Measurements from ENCODE around the gene IFT172. TPM values are rescaled to one million over a fixed set of nuclear protein-coding genes. Genes with fewer than 3 reads are reported as not detected.
"Not testable (repeated sequence)": the region's sequence is repeated elsewhere in the genome, so short reads cannot be mapped to it uniquely, and the experiment has no call there.

IFT172 gene
- total RNA-seq, 3 donors from 2014 or later = 54.4 to 93.7 (median 62.4) TPM

GRCh38 chr2:27428978-27429541 lies 60.5 kb downstream of the IFT172 start:
- intact Hi-C loops (cut with DNase I, micrococcal nuclease) = no loop called here
- TF ChIP-seq CTCF (IDR thresholded peaks at IDR 0.05) = no peak
- Histone ChIP-seq H3K9me3 (no peaks in the 10 kb centered on the region), H3K36me3 (ENCODE audit: low read depth) (peaks cover 4% of the 10 kb centered on the region), H3K4me1 (ENCODE audit: low read depth) (peaks cover 17% of the 10 kb centered on the region), H3K4me3 (peak overlapping the region; percentile 92)
- DNase-seq (peak; percentile 84 to 92 (median 91)), ATAC-seq (peak; percentile 93)

- TF ChIP-seq CTCF (IDR thresholded peaks at IDR 0.05) = peak; percentile 15
- peak within 1 kb of the TSS; percentile 92 for H3K4me3 ChIP-seq
- no peaks in the 10 kb centered on the region for H3K36me3 ChIP-seq (ENCODE audit: low read depth)
- intact Hi-C loops (cut with DNase I, micrococcal nuclease) = no loop called here
- peaks cover 17% of the 10 kb centered on the region for H3K4me1 ChIP-seq (ENCODE audit: low read depth)
- H3K9me3 ChIP-seq = no peaks in the 10 kb centered on the region
- DNase-seq (peak; percentile 96 to 97 (median 96)), ATAC-seq (peak; percentile 96)
Observed at GRCh38 chr2:27428213-27428977, 61.1 kb downstream of the IFT172 start, which contains the start of gene NRBP1. NRBP1 (plus strand) TSS chr2:27428631; CDS start chr2:27433274, 4,643 bp downstream.

GRCh38 chr2:27427863-27428212 lies 61.7 kb downstream of the IFT172 start:
- Histone ChIP-seq H3K9me3 (no peaks in the 10 kb centered on the region), H3K36me3 (ENCODE audit: low read depth) (no peaks in the 10 kb centered on the region), H3K4me3 (peak overlapping the region; percentile 92), H3K4me1 (ENCODE audit: low read depth) (peaks cover 17% of the 10 kb centered on the region)
- TF ChIP-seq CTCF (IDR thresholded peaks at IDR 0.05) = no peak
- DNase-seq (no peak), ATAC-seq (no peak)
- intact Hi-C loops (cut with DNase I, micrococcal nuclease) = no loop called here

- H3K9me3 ChIP-seq; H3K36me3 ChIP-seq (ENCODE audit: low read depth); H3K4me3 ChIP-seq; DNase-seq; H3K4me1 ChIP-seq (ENCODE audit: low read depth); ATAC-seq; intact Hi-C loops (cut with DNase I, micrococcal nuclease): not testable (repeated sequence)
Observed at GRCh38 chr2:27425039-27425438, 64.5 kb downstream of the IFT172 start.

GRCh38 chr2:27422958-27423357 lies 66.6 kb downstream of the IFT172 start:
- TF ChIP-seq CTCF (IDR thresholded peaks at IDR 0.05) = no peak
- intact Hi-C loops (cut with DNase I, micrococcal nuclease) = no loop called here
- H3K4me3 ChIP-seq = no peak overlapping the region
- no peaks in the 10 kb centered on the region for H3K36me3 ChIP-seq (ENCODE audit: low read depth)
- no peak for ATAC-seq
- H3K4me1 ChIP-seq (ENCODE audit: low read depth) = peaks cover 6% of the 10 kb centered on the region
- H3K9me3 ChIP-seq = no peaks in the 10 kb centered on the region
- no peak for DNase-seq

- Histone ChIP-seq H3K9me3 (no peaks in the 10 kb centered on the region), H3K4me1 (ENCODE audit: low read depth) (peaks cover 6% of the 10 kb centered on the region), H3K36me3 (ENCODE audit: low read depth) (no peaks in the 10 kb centered on the region), H3K4me3 (no peak overlapping the region)
- ATAC-seq = no peak
- no peak for DNase-seq
- no peak for TF ChIP-seq CTCF (IDR thresholded peaks at IDR 0.05)
- intact Hi-C loops (cut with DNase I, micrococcal nuclease) = no loop called here
Observed at GRCh38 chr2:27421660-27422250, 67.8 kb downstream of the IFT172 start.
